Upper lobe of right lung (tissue), 1 donor: Measurements from ENCODE around the gene GPR158. TPM values are rescaled to one million over a fixed set of nuclear protein-coding genes. Genes with fewer than 3 reads are reported as not detected.

Experiments
- ATAC-seq: fragments of 200-7000 bp; cut with Tn5 transposase; one replicate; pipeline ENCODE4 v1.9.1; 2020; ENCODE audit warnings: mild to moderate bottlenecking, moderate library complexity
- DNase-seq: peaks from one replicate; pipeline ENCODE4 v3.0.0-alpha.2; 2020
- H3K27ac ChIP-seq: fragments of 200-600 bp; one replicate; pipeline ENCODE4 v1.8.0; 2022
- H3K27me3 ChIP-seq: fragments of 200-600 bp; one replicate; pipeline ENCODE4 v1.8.0; 2022; ENCODE audit warnings: mild to moderate bottlenecking
- H3K36me3 ChIP-seq: fragments of 200-600 bp; one replicate; pipeline ENCODE4 v1.8.0; 2022
- H3K4me1 ChIP-seq: fragments of 200-600 bp; one replicate; pipeline ENCODE4 v1.8.0; 2022
- H3K4me3 ChIP-seq: fragments of 200-600 bp; one replicate; pipeline ENCODE4 v1.8.0; 2022; ENCODE audit warnings: mild to moderate bottlenecking
- H3K9me3 ChIP-seq: fragments of 200-600 bp; one replicate; pipeline ENCODE4 v1.8.0; 2022
- intact Hi-C: fragments of 100-400 bp; cut with DNase I; formaldehyde crosslinking; loops from one replicate; pipeline ENCODE4 v1.11.0; 2022
- total RNA-seq: library from RNA; stranded (reverse); fragmentation: NEBNext Ultra II Directional; extraction: Animal tissue kit (Norgen Biotek cat#: 25700); gene quantifications from one replicate; pipeline ENCODE4 v1.2.1, GENCODE V29; 2021
- TF ChIP-seq, protein P1 (sequence below): fragments of 200-600 bp; IDR thresholded peaks from one replicate; pipeline ENCODE4 v1.8.0; 2022; ENCODE audit warnings: antibody characterized with exemption
- donor health status: DM: no; HTN: yes; CAD: no; lungs with severe emphysema.

The GPR158 gene
- total RNA-seq, 1 donor from 2014 or later: not detected

DNA sequence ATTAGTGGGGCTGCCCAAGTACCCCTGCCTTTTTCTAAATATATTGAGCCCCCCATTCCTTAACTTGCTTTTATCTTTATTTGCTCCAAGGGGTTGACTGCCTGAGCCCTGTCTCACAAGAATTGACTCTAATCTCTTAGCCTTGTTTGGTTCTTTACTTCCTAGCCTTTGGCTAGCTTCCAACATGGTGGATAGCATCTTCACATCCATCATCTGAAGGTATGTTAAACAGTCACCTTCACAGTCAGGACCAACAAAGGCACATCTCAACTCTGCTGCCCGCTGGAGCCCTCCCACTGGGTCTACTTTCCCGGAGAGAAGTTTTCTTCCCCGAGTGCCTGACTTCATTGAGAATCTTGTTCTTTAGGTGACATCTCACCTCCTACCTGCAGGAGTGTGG, 329.5 kb downstream of the GPR158 start:
- no peak for DNase-seq
- Histone ChIP-seq H3K36me3 (no peaks in the 10 kb centered on the region), H3K9me3 (no peaks in the 10 kb centered on the region), H3K4me1 (no peaks in the 10 kb centered on the region), H3K27me3 (no peaks in the 10 kb centered on the region), H3K27ac (no peak overlapping the region), H3K4me3 (no peak overlapping the region)
- TF ChIP-seq, protein P1, sequence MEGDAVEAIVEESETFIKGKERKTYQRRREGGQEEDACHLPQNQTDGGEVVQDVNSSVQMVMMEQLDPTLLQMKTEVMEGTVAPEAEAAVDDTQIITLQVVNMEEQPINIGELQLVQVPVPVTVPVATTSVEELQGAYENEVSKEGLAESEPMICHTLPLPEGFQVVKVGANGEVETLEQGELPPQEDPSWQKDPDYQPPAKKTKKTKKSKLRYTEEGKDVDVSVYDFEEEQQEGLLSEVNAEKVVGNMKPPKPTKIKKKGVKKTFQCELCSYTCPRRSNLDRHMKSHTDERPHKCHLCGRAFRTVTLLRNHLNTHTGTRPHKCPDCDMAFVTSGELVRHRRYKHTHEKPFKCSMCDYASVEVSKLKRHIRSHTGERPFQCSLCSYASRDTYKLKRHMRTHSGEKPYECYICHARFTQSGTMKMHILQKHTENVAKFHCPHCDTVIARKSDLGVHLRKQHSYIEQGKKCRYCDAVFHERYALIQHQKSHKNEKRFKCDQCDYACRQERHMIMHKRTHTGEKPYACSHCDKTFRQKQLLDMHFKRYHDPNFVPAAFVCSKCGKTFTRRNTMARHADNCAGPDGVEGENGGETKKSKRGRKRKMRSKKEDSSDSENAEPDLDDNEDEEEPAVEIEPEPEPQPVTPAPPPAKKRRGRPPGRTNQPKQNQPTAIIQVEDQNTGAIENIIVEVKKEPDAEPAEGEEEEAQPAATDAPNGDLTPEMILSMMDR: no peak
- intact Hi-C loops: no loop called here
- ATAC-seq: no peak

DNA sequence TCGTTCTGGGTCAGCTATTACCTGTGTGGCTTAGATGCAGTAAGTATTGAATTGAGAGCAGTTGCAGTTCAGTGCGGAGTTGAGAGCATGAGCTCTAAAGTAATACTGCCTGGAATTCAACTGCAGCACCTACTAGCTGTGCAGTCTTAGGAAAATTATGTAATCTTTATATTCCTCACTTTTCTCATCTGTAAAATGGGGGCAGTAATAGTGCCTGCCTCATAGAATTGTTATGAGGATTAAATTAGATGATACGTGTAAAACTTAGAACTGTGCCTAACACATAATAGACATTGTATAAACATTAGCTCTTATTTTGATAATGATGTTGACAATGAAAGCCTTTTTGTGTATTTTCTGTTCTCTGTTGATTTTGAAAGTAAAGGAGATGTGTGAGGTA, 330.0 kb downstream of the GPR158 start:
- intact Hi-C loops: no loop called here
- Histone ChIP-seq H3K36me3 (no peaks in the 10 kb centered on the region), H3K27ac (no peak overlapping the region), H3K4me1 (no peaks in the 10 kb centered on the region), H3K4me3 (no peak overlapping the region), H3K9me3 (no peaks in the 10 kb centered on the region), H3K27me3 (no peaks in the 10 kb centered on the region)
- DNase-seq: no peak
- TF ChIP-seq, protein P1: no peak
- ATAC-seq: no peak

DNA sequence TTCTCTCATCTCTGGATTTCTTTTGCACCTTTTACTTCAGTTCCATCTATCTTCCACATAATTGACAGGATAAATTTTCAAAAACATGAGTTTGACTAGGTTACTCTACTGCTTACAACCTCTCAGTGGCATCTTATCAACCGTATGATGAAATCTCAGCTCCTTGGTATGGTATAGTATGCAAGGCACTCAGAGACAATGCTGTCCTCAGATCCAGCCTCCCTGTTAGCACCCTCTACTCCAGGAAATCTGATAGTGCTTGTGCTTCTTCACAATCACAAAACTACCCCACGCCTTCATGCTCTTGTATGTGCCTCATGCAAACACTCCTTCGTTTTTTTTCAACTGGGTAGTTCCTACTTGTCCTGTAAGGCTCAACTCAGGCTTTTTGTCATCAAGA, 330.7 kb downstream of the GPR158 start:
- H3K4me3 ChIP-seq: no peak overlapping the region
- H3K4me1 ChIP-seq: no peaks in the 10 kb centered on the region
- no peaks in the 10 kb centered on the region for H3K27me3 ChIP-seq
- no peaks in the 10 kb centered on the region for H3K9me3 ChIP-seq
- H3K36me3 ChIP-seq: no peaks in the 10 kb centered on the region
- TF ChIP-seq, protein P1: no peak
- no peak overlapping the region for H3K27ac ChIP-seq
- intact Hi-C loops: no loop called here
- no peak for DNase-seq
- ATAC-seq: no peak

DNA sequence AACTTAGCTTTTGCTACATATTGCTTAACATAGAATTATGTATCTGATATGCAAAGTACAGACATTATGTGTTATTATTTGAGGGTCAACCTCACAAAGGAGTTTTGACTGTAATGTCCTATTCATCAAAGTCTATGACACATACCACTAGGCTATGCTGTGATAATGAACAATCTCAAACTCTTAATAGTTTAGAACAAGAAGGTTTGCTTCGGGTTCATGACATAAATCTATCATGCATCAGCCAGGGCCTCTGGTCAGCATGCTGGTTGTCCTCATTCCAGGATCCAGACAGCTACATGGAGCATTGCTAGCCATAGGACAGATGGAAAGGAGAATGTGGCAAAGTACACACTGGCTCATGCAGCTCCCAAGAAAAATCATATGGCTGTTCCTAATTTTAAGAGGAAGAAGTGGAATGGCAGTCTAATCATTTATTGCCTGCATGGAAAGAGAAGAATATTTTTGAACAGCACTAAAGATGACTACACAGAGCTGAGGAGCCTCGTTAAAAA, 332.1 kb downstream of the GPR158 start:
- Histone ChIP-seq H3K4me3 (no peak overlapping the region), H3K36me3 (no peaks in the 10 kb centered on the region), H3K27me3 (no peaks in the 10 kb centered on the region), H3K4me1 (no peaks in the 10 kb centered on the region), H3K27ac (no peak overlapping the region), H3K9me3 (no peaks in the 10 kb centered on the region)
- ATAC-seq (no peak), DNase-seq (no peak)
- TF ChIP-seq, protein P1: no peak
- intact Hi-C loops: no loop called here

DNA sequence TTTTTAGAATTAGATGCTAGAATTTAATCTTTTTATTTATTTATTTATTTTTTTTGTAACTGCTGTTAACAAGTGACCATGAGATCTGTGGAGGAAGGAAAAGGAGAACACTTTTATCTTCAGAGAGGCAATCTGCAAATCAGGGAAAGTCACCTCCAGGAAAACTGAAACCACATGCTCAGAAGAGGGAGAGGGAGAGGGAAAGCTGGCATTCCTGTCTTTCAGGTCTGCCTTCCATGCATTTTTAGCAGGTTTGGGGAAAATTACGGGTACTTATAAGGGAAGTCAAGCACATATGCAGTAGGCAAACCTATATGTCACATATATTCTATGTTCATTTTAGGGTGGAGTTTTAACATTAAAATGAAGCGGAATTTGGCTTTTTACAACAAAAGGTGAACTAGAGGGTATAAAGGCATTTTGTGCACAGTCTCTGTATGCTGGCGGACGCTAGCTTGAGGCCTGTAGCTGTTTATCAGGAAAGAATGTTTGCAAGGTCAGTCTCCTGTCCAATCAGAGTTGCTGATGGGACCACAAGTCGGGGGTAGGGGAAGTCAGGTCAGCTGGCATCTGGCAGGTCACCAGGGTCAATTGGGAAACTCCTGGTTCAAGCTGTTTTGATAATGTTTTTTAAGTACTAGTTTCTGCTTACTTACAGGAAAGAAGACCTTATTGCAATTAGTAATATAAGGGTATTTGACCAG, 333.5 kb downstream of the GPR158 start:
- Histone ChIP-seq H3K27ac (no peak overlapping the region), H3K4me3 (no peak overlapping the region), H3K4me1 (no peaks in the 10 kb centered on the region), H3K9me3 (no peaks in the 10 kb centered on the region), H3K27me3 (no peaks in the 10 kb centered on the region), H3K36me3 (no peaks in the 10 kb centered on the region)
- TF ChIP-seq, protein P1: no peak
- DNase-seq: no peak
- intact Hi-C loops: no loop called here
- ATAC-seq: no peak
